Liver (tissue), 3 donors: ENCODE measurements around the gene TMEM117.

Experiments used
- CTCF ChIP-seq: fragments of 150-350 bp; IDR thresholded peaks from 2 replicates; pipeline ENCODE4 v1.5.1; 2017; ENCODE audit warnings: improper control_type of control experiment, low read depth, low read length; ENCODE audit not compliant: missing input control
- FOXA1 ChIP-seq: IDR thresholded peaks from 2 replicates; pipeline ENCODE4 v1.6.1; 2016; ENCODE audit warnings: antibody characterized with exemption
- GABPA ChIP-seq, 2 donors: IDR thresholded peaks in 1 of 2; conservative IDR thresholded peaks in 1 of 2; 2 replicates each; pipeline ENCODE4 v1.6.1; 2016; ENCODE audit warnings: antibody characterized with exemption in 2 of 2, mild to moderate bottlenecking in 1 of 2, moderate library complexity in 1 of 2
- JUND ChIP-seq, 2 donors: IDR thresholded peaks; 2 replicates each; pipeline ENCODE4 v1.6.1; 2016; ENCODE audit warnings: antibody characterized with exemption in 2 of 2
- MAX ChIP-seq: IDR thresholded peaks from 2 replicates; pipeline ENCODE4 v1.6.1; 2016; ENCODE audit warnings: antibody characterized with exemption
- NR2F2 ChIP-seq: IDR thresholded peaks from 2 replicates; pipeline ENCODE4 v1.6.1; 2016; ENCODE audit warnings: antibody characterized with exemption
- RAD21 ChIP-seq, 2 donors: IDR thresholded peaks; 2 replicates each; pipeline ENCODE4 v1.6.1; 2016; ENCODE audit warnings: antibody characterized with exemption in 2 of 2, mild to moderate bottlenecking in 2 of 2
- SP1 ChIP-seq: IDR thresholded peaks from 2 replicates; pipeline ENCODE4 v1.6.1; 2018; ENCODE audit warnings: antibody characterized with exemption, mild to moderate bottlenecking
- TAF1 ChIP-seq: conservative IDR thresholded peaks from 2 replicates; pipeline ENCODE4 v1.6.1; 2016; ENCODE audit warnings: antibody characterized with exemption, mild to moderate bottlenecking
- YY1 ChIP-seq: IDR thresholded peaks from 2 replicates; pipeline ENCODE4 v1.6.1; 2016; ENCODE audit warnings: antibody characterized with exemption, mild to moderate bottlenecking
- donor health status: healthy.
- donor health status: healthy.

- no peak for TF ChIP-seq YY1
- no peak for TF ChIP-seq CTCF
- no peak for TF ChIP-seq TAF1
- no peak for TF ChIP-seq GABPA (IDR thresholded peaks at IDR 0.05 in 1 of 2, conservative IDR thresholded peaks at IDR 0.05 in 1 of 2)
- TF ChIP-seq NR2F2 = no peak
- no peak for TF ChIP-seq SP1
- no peak for TF ChIP-seq RAD21 (IDR thresholded peaks at IDR 0.05)
- no peak for TF ChIP-seq JUND (IDR thresholded peaks at IDR 0.05)
- no peak for TF ChIP-seq FOXA1
- TF ChIP-seq MAX = no peak
These were observed 553.2 kb downstream of the TMEM117 start for GRCh38 chr12:44389038-44389437.
